HEK293T (cell line): ENCODE data around the gene CSK.

Experiments
- CTCF ChIA-PET: fragments of 350-600 bp; formaldehyde crosslinking; extraction: SDS; loops from one replicate; lab custom pipeline; 2021; ENCODE audit warnings: antibody characterized with exemption, inconsistent platforms; lab: Yijun Ruan, JAX
- POLR2A ChIA-PET: fragments of 350-600 bp; formaldehyde crosslinking; extraction: SDS; loops from one replicate; lab custom pipeline; 2020; ENCODE audit warnings: antibody characterized with exemption, inconsistent platforms; lab: Yijun Ruan, JAX
- DNase-seq: peaks from one replicate; pipeline ENCODE4 v3.0.0; 2012; ENCODE audit warnings: mixed read lengths; ENCODE audit errors: extremely low spot score
- ARNT ChIP-seq: fragments of 450-650 bp; IDR thresholded peaks from 2 replicates; pipeline ENCODE4 v1.6.1; 2017; ENCODE audit warnings: mild to moderate bottlenecking
- BHLHE40 ChIP-seq: fragments of 450-650 bp; IDR thresholded peaks from 2 replicates; pipeline ENCODE4 v1.6.1; 2016; ENCODE audit warnings: mild to moderate bottlenecking, moderate library complexity, borderline replicate concordance
- CTBP1 ChIP-seq: fragments of 450-650 bp; IDR thresholded peaks from 2 replicates; pipeline ENCODE4 v1.6.1; 2016; ENCODE audit warnings: borderline replicate concordance
- ELF4 ChIP-seq: fragments of 450-650 bp; IDR thresholded peaks from 2 replicates; pipeline ENCODE4 v1.6.1; 2017; ENCODE audit warnings: antibody characterized with exemption
- FOXA1 ChIP-seq: fragments of 450-650 bp; IDR thresholded peaks from 2 replicates; pipeline ENCODE4 v1.6.1; 2016; ENCODE audit warnings: mild to moderate bottlenecking
- FOXK2 ChIP-seq: fragments of 450-650 bp; IDR thresholded peaks from 2 replicates; pipeline ENCODE4 v1.6.1; 2016; ENCODE audit warnings: mild to moderate bottlenecking
- FOXM1 ChIP-seq: fragments of 450-650 bp; IDR thresholded peaks from 2 replicates; pipeline ENCODE4 v1.6.1; 2017; ENCODE audit warnings: mild to moderate bottlenecking, borderline replicate concordance
- HDGF ChIP-seq: fragments of 450-650 bp; IDR thresholded peaks from 2 replicates; pipeline ENCODE4 v1.6.1; 2017; ENCODE audit warnings: antibody characterized with exemption, borderline replicate concordance
- L3MBTL2 ChIP-seq: fragments of 450-650 bp; conservative IDR thresholded peaks from 2 replicates; pipeline ENCODE4 v1.6.1; 2016; ENCODE audit warnings: mild to moderate bottlenecking
- LEF1 ChIP-seq: fragments of 450-650 bp; IDR thresholded peaks from 2 replicates; pipeline ENCODE4 v1.6.1; 2017; ENCODE audit warnings: mild to moderate bottlenecking, borderline replicate concordance
- NFRKB ChIP-seq: fragments of 450-650 bp; IDR thresholded peaks from 2 replicates; pipeline ENCODE4 v1.6.1; 2016; ENCODE audit warnings: mild to moderate bottlenecking, moderate library complexity
- SP1 ChIP-seq: fragments of 450-650 bp; IDR thresholded peaks from 2 replicates; pipeline ENCODE4 v1.6.1; 2017
- SUZ12 ChIP-seq: fragments of 450-650 bp; IDR thresholded peaks from 2 replicates; pipeline ENCODE4 v1.6.1; 2016; ENCODE audit warnings: mild to moderate bottlenecking
- TARDBP ChIP-seq: fragments of 450-650 bp; IDR thresholded peaks from 2 replicates; pipeline ENCODE4 v1.6.1; 2016
- ZNF384 ChIP-seq: fragments of 450-650 bp; IDR thresholded peaks from 2 replicates; pipeline ENCODE4 v1.6.1; 2016
- TF ChIP-seq, protein P1 (sequence below): fragments of 450-650 bp; IDR thresholded peaks from 2 replicates; pipeline ENCODE4 v1.6.1; 2016

The CSK gene

DNA sequence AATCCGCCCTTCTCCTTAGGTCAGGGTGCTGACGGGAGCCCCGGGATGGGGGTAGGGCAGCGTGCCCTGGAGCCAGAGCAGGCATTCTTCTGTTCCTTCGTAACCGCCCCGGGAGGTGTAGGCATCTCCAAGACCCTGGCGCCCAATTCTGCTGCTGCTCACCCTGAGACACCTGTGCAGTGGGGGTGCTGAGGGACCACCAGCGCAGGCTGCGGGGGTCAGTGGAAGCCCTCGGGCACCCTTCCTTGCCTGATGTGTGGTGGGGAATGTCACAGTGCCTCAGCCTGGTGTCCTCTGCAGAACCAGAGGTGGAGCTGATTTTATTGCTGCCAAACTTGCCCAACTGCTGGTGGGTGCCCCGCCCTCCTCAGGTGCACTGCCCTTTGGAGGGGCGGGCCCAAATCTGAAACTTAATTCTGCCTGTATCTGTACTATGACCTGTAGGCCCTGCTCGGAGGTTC lies 7.3 kb downstream of the CSK start:
- CTCF ChIA-PET: interaction anchor here (1.3 kb wide), 1 partner anchor 12 kb away, joined by 3 read pairs; no protein-coding TSS in a partner anchor
- no peak for DNase-seq
- POLR2A ChIA-PET: interaction anchor here (0.6 to 1.0 kb wide), 2 partner anchors 10 to 11 kb away, joined by 3 read pairs; no protein-coding TSS in a partner anchor
- no peak for TF ChIP-seq SUZ12
- no peak for TF ChIP-seq BHLHE40
- no peak for TF ChIP-seq ELF4
- TF ChIP-seq L3MBTL2: no peak

DNA sequence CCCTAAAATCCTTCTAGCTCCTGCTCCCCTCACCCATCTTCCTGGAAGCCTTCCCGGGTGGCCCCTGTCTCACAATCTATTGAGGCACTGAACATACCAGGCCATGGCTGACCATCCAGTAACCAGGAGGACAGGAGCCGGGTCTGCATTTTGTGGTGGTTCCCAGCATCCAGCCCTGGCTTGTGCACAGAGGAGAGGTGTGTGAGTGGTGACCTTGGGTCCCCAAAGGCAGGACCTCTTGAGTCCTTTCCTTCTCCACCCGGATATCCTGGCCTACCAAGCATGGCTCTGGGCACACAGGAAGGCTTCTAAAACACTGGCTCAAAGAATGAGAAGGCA lies 7.8 kb downstream of the CSK start:
- POLR2A ChIA-PET: interaction anchor here (1.0 kb wide), 1 partner anchor 10 kb away, joined by 3 read pairs; no protein-coding TSS in a partner anchor
- CTCF ChIA-PET: interaction anchor here (1.0 to 1.3 kb wide), 2 partner anchors 12 to 18 kb away, joined by 3 to 4 read pairs; no protein-coding TSS in a partner anchor
- no peak for DNase-seq
- no peak for TF ChIP-seq TARDBP
- TF ChIP-seq FOXM1: no peak
- no peak for TF ChIP-seq FOXK2
- TF ChIP-seq ARNT: no peak
- no peak for TF ChIP-seq ZNF384
- no peak for TF ChIP-seq L3MBTL2
- no peak for TF ChIP-seq FOXA1
- TF ChIP-seq, protein P1, sequence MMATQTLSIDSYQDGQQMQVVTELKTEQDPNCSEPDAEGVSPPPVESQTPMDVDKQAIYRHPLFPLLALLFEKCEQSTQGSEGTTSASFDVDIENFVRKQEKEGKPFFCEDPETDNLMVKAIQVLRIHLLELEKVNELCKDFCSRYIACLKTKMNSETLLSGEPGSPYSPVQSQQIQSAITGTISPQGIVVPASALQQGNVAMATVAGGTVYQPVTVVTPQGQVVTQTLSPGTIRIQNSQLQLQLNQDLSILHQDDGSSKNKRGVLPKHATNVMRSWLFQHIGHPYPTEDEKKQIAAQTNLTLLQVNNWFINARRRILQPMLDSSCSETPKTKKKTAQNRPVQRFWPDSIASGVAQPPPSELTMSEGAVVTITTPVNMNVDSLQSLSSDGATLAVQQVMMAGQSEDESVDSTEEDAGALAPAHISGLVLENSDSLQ: no peak
- no peak for TF ChIP-seq SP1
- no peak for TF ChIP-seq BHLHE40
- TF ChIP-seq LEF1: no peak
- TF ChIP-seq SUZ12: no peak
- TF ChIP-seq CTBP1: no peak
- TF ChIP-seq HDGF: no peak

GRCh38 chr15:74790080-74790916 lies 8.4 kb downstream of the CSK start:
- POLR2A ChIA-PET: interaction anchor here (1.0 kb wide), 1 partner anchor 9 kb away, joined by 3 read pairs; no protein-coding TSS in a partner anchor
- CTCF ChIA-PET: interaction anchor here (1.0 to 1.3 kb wide), 2 partner anchors 13 to 19 kb away, joined by 3 to 4 read pairs; no protein-coding TSS in a partner anchor
- no peak for DNase-seq
- TF ChIP-seq ZNF384 (no peak), HDGF (no peak), CTBP1 (no peak), FOXA1 (no peak), SP1 (no peak), ELF4 (no peak), FOXM1 (no peak), NFRKB (no peak), L3MBTL2 (no peak), SUZ12 (no peak), TARDBP (no peak), LEF1 (no peak), FOXK2 (no peak), BHLHE40 (no peak), ARNT (no peak)
- TF ChIP-seq, protein P1: no peak

DNA sequence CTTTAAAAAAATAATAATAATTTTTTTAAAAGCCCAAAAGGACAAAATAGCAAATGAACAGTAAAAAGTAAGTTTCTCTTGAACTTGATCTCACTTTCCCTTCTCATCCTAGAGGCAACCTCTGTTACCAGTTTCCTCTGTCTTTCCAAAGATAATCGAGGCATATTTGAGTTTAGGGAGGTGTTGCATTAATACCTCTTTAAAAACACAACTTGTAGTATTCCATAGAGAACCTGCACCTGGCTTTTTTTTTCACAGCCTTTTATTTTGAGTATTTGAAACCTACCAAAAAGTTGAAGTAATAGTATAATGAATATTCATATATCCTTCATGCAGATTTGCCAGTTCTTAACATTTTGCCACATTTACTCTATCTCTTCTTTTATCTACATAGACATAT lies 9.1 kb downstream of the CSK start:
- TF ChIP-seq TARDBP: no peak
- TF ChIP-seq HDGF: no peak
- TF ChIP-seq FOXA1: no peak
- TF ChIP-seq FOXM1: no peak
- TF ChIP-seq ELF4: no peak
- TF ChIP-seq, protein P1: no peak
- TF ChIP-seq L3MBTL2: no peak
- no peak for TF ChIP-seq ARNT
- TF ChIP-seq NFRKB: no peak
- TF ChIP-seq FOXK2: no peak
- no peak for TF ChIP-seq CTBP1
- TF ChIP-seq ZNF384: no peak
- no peak for TF ChIP-seq SP1
- no peak for TF ChIP-seq BHLHE40
- no peak for TF ChIP-seq LEF1
- no peak for TF ChIP-seq SUZ12
- ChIA-PET CTCF (no interaction called here), POLR2A (no interaction called here)
- DNase-seq: no peak

DNA sequence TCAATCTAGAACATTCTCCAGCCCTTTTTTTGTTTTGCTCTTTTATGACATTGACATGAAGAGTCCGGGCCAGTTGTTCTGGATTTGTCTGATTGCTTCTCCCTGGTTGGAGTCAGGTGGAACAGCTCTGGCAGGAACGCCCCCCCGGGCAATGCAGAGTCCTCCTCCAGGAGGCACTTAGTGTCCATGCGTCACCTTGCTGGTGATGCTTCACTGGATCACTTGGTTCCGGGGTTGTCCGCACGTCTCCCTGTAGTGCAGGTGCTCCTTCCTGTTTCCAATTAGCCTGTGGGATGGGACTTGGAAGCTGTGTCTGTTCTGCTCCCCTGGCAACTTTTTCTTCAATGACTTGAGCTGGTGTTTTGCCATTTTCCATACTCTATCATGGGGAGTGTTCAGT lies 9.8 kb downstream of the CSK start:
- ChIA-PET CTCF (interaction anchor here (0.8 kb wide), 1 partner anchor 9 kb away, joined by 3 read pairs; no protein-coding TSS in a partner anchor), POLR2A (no interaction called here)
- DNase-seq: no peak
- TF ChIP-seq, protein P1: no peak
- TF ChIP-seq NFRKB (no peak), L3MBTL2 (no peak), BHLHE40 (no peak), FOXM1 (no peak)
